BLaER1 treated with 17β-estradiol and CSF1 and Interleukin-3, amounts not matched to agents 10 nM and 100 nM (cell line): ENCODE data around the gene TNFSF8.

Source experiments
- H3K27ac ChIP-seq, 11 experiments: shearing (Covaris generic); formaldehyde crosslinking; 2 replicates each; pipeline ENCODE4 v1.8.1; 2022
- H3K27me3 ChIP-seq, 11 experiments: shearing (Covaris generic); formaldehyde crosslinking; 2 replicates each; pipeline ENCODE4 v1.8.1; 2022
- H3K36me3 ChIP-seq, 11 experiments: shearing (Covaris generic); formaldehyde crosslinking; 2 replicates each; pipeline ENCODE4 v1.8.1; 2022
- H3K4me1 ChIP-seq, 10 experiments: shearing (Covaris generic); formaldehyde crosslinking; 2 replicates each; pipeline ENCODE4 v1.8.1; 2022
- H3K4me2 ChIP-seq, 11 experiments: shearing (Covaris generic); formaldehyde crosslinking; 2 replicates each; pipeline ENCODE4 v1.8.1; 2022
- H3K4me3 ChIP-seq, 10 experiments: shearing (Covaris generic); formaldehyde crosslinking; 2 replicates each; pipeline ENCODE4 v1.8.1; 2022
- H3K9ac ChIP-seq, 11 experiments: shearing (Covaris generic); formaldehyde crosslinking; 2 replicates each; pipeline ENCODE4 v1.8.1; 2022
- H3K9me3 ChIP-seq, 11 experiments: shearing (Covaris generic); formaldehyde crosslinking; replicated peaks in 1 of 11; 2 replicates each; pipeline ENCODE4 v1.8.1; 2022
- H4K20me1 ChIP-seq, 11 experiments: shearing (Covaris generic); formaldehyde crosslinking; 2 replicates each; pipeline ENCODE4 v1.8.1; 2022
- Cebpa-rat ChIP-seq, 11 experiments: shearing (Covaris generic); IDR thresholded peaks; 2 replicates each; pipeline ENCODE4 v1.8.1; 2022

TNFSF8 gene

DNA sequence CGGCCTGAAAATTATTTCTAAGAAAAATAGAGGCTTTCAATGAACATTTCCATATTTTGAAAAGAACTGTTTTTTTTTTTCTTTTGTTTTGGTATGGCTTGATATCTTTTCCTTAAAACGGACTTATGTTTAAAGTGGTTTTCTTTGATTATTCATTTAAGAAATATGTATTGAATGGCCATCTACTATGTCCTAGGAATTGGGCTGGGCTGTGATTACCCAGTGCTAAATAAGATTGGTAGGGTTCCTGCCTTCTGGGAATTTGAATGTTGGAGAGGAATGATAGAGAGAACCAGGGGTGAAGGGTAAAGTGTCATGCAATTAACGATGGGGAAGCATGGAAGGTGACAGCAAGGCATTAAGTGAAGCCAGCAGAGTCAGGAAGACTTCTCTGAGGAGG lies 33.2 kb downstream of the TNFSF8 start:
- Histone ChIP-seq H3K4me1 (peaks cover 45 to 100% (median 75%) of the 10 kb centered on the region in 10 experiments), H3K4me2 (peak overlapping the region; percentile 57 to 90 (median 81); a peak in 20 of 22 replicates), H3K27me3 (no peaks in the 10 kb centered on the region), H3K36me3 (no peaks in the 10 kb centered on the region), H3K4me3 (no peak overlapping the region), H3K9me3 (peaks cover 0 to 8% (median 0%) of the 10 kb centered on the region in 11 experiments; a peak in 2 of 22 replicates), H4K20me1 (no peaks in the 10 kb centered on the region), H3K27ac (peak overlapping the region in 9 of 11 experiments; percentile 66 to 82 (median 77); a peak in 11 of 22 replicates), H3K9ac (no peak overlapping the region)
- TF ChIP-seq Cebpa-rat (IDR thresholded peaks at IDR 0.05), result no peak

- H3K9me3 ChIP-seq, result peaks cover 0 to 11% (median 0%) of the 10 kb centered on the region in 11 experiments; a peak in 3 of 22 replicates
- no peaks in the 10 kb centered on the region for H3K27me3 ChIP-seq
- no peaks in the 10 kb centered on the region for H3K36me3 ChIP-seq
- no peak overlapping the region for H3K4me3 ChIP-seq
- TF ChIP-seq Cebpa-rat (IDR thresholded peaks at IDR 0.05), result no peak
- no peak overlapping the region for H3K9ac ChIP-seq
- H3K27ac ChIP-seq, result peak overlapping the region in 2 of 11 experiments; percentile 63 to 83; a peak in 3 of 22 replicates
- peaks cover 45 to 100% (median 75%) of the 10 kb centered on the region in 10 experiments for H3K4me1 ChIP-seq
- peak overlapping the region in 4 of 11 experiments; percentile 73 to 90 (median 82); a peak in 6 of 22 replicates for H3K4me2 ChIP-seq
- no peaks in the 10 kb centered on the region for H4K20me1 ChIP-seq
Measured at GRCh38 chr9:114896344-114896743, 34.0 kb downstream of the TNFSF8 start.

GRCh38 chr9:114895521-114895991 lies 34.8 kb downstream of the TNFSF8 start:
- peaks cover 0 to 11% (median 0%) of the 10 kb centered on the region in 11 experiments; a peak in 3 of 22 replicates for H3K9me3 ChIP-seq
- no peaks in the 10 kb centered on the region for H4K20me1 ChIP-seq
- H3K4me2 ChIP-seq, result peak overlapping the region; percentile 17 to 83 (median 71); a peak in 20 of 22 replicates
- H3K4me3 ChIP-seq, result no peak overlapping the region
- no peak for TF ChIP-seq Cebpa-rat (IDR thresholded peaks at IDR 0.05)
- peak overlapping the region in 9 of 11 experiments; percentile 13 to 83 (median 64); a peak in 15 of 22 replicates for H3K27ac ChIP-seq
- H3K36me3 ChIP-seq, result no peaks in the 10 kb centered on the region
- H3K4me1 ChIP-seq, result peaks cover 45 to 99% (median 74%) of the 10 kb centered on the region in 10 experiments
- H3K9ac ChIP-seq, result peak overlapping the region in 1 of 11 experiments; percentile 46; a peak in 3 of 22 replicates
- no peaks in the 10 kb centered on the region for H3K27me3 ChIP-seq

- peak overlapping the region in 2 of 11 experiments; percentile 20 to 46; a peak in 5 of 22 replicates for H3K9ac ChIP-seq
- peak in 2 of 11 experiments; percentile 2 to 21; a peak in 3 of 22 replicates for TF ChIP-seq Cebpa-rat (IDR thresholded peaks at IDR 0.05)
Measured at GRCh38 chr9:114894609-114895433, 35.6 kb downstream of the TNFSF8 start.

DNA sequence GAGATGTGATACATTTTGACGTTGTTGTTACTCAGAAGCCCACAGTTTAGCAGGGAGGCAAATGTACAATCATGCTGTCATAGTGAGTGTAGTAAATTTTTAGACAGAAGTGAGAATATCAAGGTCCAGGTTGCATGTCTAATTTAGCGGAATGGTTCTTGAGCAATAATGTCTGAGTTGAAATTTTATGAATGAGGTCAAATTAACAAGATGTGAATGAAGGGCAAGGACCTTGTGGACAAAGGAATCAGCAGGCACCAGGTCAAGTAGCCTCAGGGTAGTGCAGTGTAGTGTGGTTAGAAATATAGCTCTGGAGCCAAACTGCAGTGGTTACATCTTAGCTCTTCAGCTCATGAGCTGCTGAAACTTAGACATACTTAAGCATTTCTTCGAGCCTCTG lies 36.2 kb downstream of the TNFSF8 start:
- Histone ChIP-seq H3K36me3 (no peaks in the 10 kb centered on the region), H3K27ac (peak overlapping the region in 10 of 11 experiments; percentile 34 to 83 (median 66); a peak in 21 of 22 replicates), H3K27me3 (no peaks in the 10 kb centered on the region), H3K4me1 (peaks cover 47 to 99% (median 75%) of the 10 kb centered on the region in 10 experiments), H3K9me3 (peaks cover 0 to 11% (median 0%) of the 10 kb centered on the region in 11 experiments; a peak in 2 of 22 replicates), H3K4me3 (no peak overlapping the region), H4K20me1 (no peaks in the 10 kb centered on the region), H3K4me2 (peak overlapping the region; percentile 17 to 83 (median 71); a peak in 20 of 22 replicates), H3K9ac (peak overlapping the region in 4 of 11 experiments; percentile 8 to 46 (median 27); a peak in 3 of 22 replicates)
- no peak for TF ChIP-seq Cebpa-rat (IDR thresholded peaks at IDR 0.05)

More at GRCh38 chr9:114894609-114895433, 35.6 kb downstream of the TNFSF8 start:
- H3K4me3 ChIP-seq, result no peak overlapping the region
- peaks cover 0 to 11% (median 0%) of the 10 kb centered on the region in 11 experiments; a peak in 2 of 22 replicates for H3K9me3 ChIP-seq
- peak overlapping the region; percentile 17 to 83 (median 71); a peak in 21 of 22 replicates for H3K4me2 ChIP-seq
- peaks cover 47 to 99% (median 75%) of the 10 kb centered on the region in 10 experiments for H3K4me1 ChIP-seq
- H3K27ac ChIP-seq, result peak overlapping the region; percentile 13 to 83 (median 65); a peak in 17 of 22 replicates
- H3K36me3 ChIP-seq, result no peaks in the 10 kb centered on the region
- no peaks in the 10 kb centered on the region for H3K27me3 ChIP-seq
- H4K20me1 ChIP-seq, result no peaks in the 10 kb centered on the region

DNA sequence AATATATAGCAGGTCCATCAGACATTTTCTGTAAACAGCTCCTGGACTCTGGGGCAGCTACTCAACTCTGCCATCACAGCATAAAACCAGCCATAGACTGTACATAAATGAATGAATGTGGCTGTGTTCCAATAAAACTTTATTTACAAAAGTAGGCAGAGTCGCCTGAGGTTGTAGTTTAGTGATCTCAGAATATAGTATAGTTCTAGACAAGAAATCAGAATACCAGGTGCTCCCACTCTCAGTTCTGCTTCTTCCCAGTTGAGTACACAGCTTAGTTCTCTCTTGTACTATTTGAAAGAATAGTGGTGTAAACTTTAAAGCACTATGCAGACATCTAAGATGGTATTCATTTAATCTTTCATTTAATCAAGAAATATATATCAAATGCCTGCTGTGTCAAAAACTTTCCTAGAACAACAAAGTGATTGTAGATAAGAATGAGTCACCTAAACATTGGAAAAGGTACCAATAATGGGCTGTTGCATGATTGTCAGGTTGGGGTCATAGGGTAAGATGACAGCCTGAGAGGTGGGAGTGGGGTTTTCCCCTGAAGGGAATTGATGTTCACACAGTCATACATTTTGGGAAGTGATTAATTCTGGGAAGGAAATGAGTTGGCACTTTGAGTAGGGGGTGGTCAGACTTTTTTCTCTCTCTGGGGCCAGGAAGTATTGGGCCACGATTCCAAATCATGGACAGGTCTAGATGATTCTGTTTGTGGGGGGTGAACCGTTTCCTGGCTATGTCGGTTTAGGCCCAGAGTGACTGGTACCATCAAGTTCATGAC lies 37.0 kb downstream of the TNFSF8 start:
- Histone ChIP-seq H3K4me1 (peaks cover 43 to 99% (median 75%) of the 10 kb centered on the region in 10 experiments), H3K36me3 (no peaks in the 10 kb centered on the region), H3K9ac (peak overlapping the region in 4 of 11 experiments; percentile 8 to 46 (median 27); a peak in 3 of 22 replicates), H3K27me3 (no peaks in the 10 kb centered on the region), H3K27ac (peak overlapping the region in 10 of 11 experiments; percentile 34 to 83 (median 66); a peak in 21 of 22 replicates), H4K20me1 (no peaks in the 10 kb centered on the region), H3K4me3 (no peak overlapping the region), H3K4me2 (peak overlapping the region in 10 of 11 experiments; percentile 8 to 83 (median 72); a peak in 18 of 22 replicates), H3K9me3 (peaks cover 0 to 11% (median 0%) of the 10 kb centered on the region in 11 experiments; a peak in 2 of 22 replicates)
- TF ChIP-seq Cebpa-rat (IDR thresholded peaks at IDR 0.05), result no peak

GRCh38 chr9:114889802-114890224 lies 40.6 kb downstream of the TNFSF8 start:
- H3K27ac ChIP-seq, result peak overlapping the region in 10 of 11 experiments; percentile 58 to 78 (median 74); a peak in 20 of 22 replicates
- peaks cover 0 to 5% (median 0%) of the 10 kb centered on the region in 11 experiments; a peak in 2 of 22 replicates for H3K36me3 ChIP-seq
- H3K9ac ChIP-seq, result peak overlapping the region in 9 of 11 experiments; percentile 28 to 56 (median 48); a peak in 11 of 22 replicates
- no peaks in the 10 kb centered on the region for H3K27me3 ChIP-seq
- H3K4me2 ChIP-seq, result peak overlapping the region; percentile 41 to 76 (median 65)
- H3K4me3 ChIP-seq, result no peak overlapping the region
- no peaks in the 10 kb centered on the region for H4K20me1 ChIP-seq
- TF ChIP-seq Cebpa-rat (IDR thresholded peaks at IDR 0.05), result peak in 7 of 11 experiments; percentile 21 to 52 (median 39); a peak in 7 of 22 replicates
- peaks cover 26 to 68% (median 47%) of the 10 kb centered on the region in 10 experiments for H3K4me1 ChIP-seq
- peaks cover 0 to 34% (median 11%) of the 10 kb centered on the region in 11 experiments; a peak in 13 of 22 replicates for H3K9me3 ChIP-seq

DNA sequence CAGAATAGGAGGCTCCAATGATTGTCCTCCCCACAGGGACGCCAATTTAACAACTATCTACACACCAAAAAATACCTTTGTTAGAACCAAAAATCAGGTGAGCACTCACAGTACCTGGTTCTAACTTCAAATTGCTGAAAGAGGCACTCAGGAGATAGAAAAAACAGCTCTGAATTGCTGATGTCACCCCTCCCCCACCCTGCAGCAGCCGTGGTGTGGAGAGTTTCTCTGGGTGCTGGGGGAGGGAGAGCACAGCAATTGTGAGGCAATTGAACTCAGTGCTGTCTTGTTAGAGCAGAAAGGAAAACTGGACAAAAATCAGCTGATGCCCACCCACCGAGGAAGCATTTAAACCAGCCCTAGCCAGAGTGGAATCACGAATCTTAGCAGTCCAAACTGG lies 41.8 kb downstream of the TNFSF8 start:
- Histone ChIP-seq H3K4me2 (peak overlapping the region in 9 of 11 experiments; percentile 47 to 76 (median 65); a peak in 14 of 22 replicates), H3K27me3 (no peaks in the 10 kb centered on the region), H3K27ac (peak overlapping the region in 9 of 11 experiments; percentile 58 to 78 (median 74); a peak in 10 of 22 replicates), H3K9ac (no peak overlapping the region; a peak in 1 of 22 replicates), H3K4me1 (peaks cover 22 to 60% (median 35%) of the 10 kb centered on the region in 10 experiments), H3K36me3 (peaks cover 0 to 7% (median 0%) of the 10 kb centered on the region in 11 experiments; a peak in 2 of 22 replicates), H3K9me3 (peaks cover 4 to 42% (median 23%) of the 10 kb centered on the region in 11 experiments; a peak in 21 of 22 replicates), H3K4me3 (no peak overlapping the region), H4K20me1 (no peaks in the 10 kb centered on the region)
- TF ChIP-seq Cebpa-rat (IDR thresholded peaks at IDR 0.05), result no peak
